ENCODE measurements around the gene PCBD2.

GRCh38 chr5:134913795-134914194 lies 8.9 kb downstream of the PCBD2 start:
- TF ChIP-seq POLR2AphosphoS5 (IDR thresholded peaks at IDR 0.05; ENCODE audit: low read depth) (no peak), EZH2 (IDR thresholded peaks at IDR 0.05; ENCODE audit: low read depth, unreplicated experiment) (no peak)

All from GM23338 (cell line).